HepG2 (cell line): Measurements from ENCODE around the gene HIF3A. TPM values are rescaled to one million over a fixed set of nuclear protein-coding genes. Genes with fewer than 3 reads are reported as not detected.

Experiments used
- ATAC-seq: fragments of 200-7000 bp; cut with Tn5 transposase; 3 replicates; pipeline ENCODE4 v1.9.1; 2020; ENCODE audit warnings: mild to moderate bottlenecking, moderate library complexity
- BruUV-seq: library from RNA; stranded (reverse); fragments of 400-500 nt; replicated peaks from 2 replicates; lab custom pipeline; 2021; lab: Mats Ljungman, UMichigan
- CTCF ChIA-PET: fragments of 300-600 bp; formaldehyde crosslinking; extraction: SDS; loops from one replicate; lab custom pipeline; 2021; ENCODE audit warnings: low total read pairs, inconsistent platforms, low intra/inter-chr PET ratio; lab: Yijun Ruan, JAX
- POLR2A ChIA-PET: fragments of 350-600 bp; sonication (Branson Sonifier 250); formaldehyde crosslinking; loops from one replicate; lab custom pipeline; 2020; ENCODE audit warnings: antibody characterized with exemption, inconsistent platforms; lab: Yijun Ruan, JAX
- DNase-seq: peaks from one replicate; pipeline ENCODE4 v3.0.0-alpha.2; 2015; ENCODE audit warnings: low spot score
- FAIRE-seq: peaks from 3 replicates; lab custom pipeline; 2011; peaks lifted over from hg19 to GRCh38; lab: Jason Lieb, UNC
- H2AFZ ChIP-seq: one replicate; pipeline ENCODE4 v1.6.1; 2011; ENCODE audit warnings: low read length, inconsistent platforms
- H3K27ac ChIP-seq: fragments of 300-600 bp; 3 replicates; pipeline ENCODE4 v1.8.0; 2011; ENCODE audit warnings: mixed run types, mild to moderate bottlenecking, mixed read lengths, low read length, inconsistent platforms; ENCODE audit not compliant: insufficient read depth; ENCODE audit errors: extremely low read length
- H3K27me3 ChIP-seq, 2 experiments: fragments of 200-600 bp in 1 of 2; 2 replicates in 1 of 2; 3 replicates in 1 of 2; pipeline versions ENCODE4 v1.6.0 to v1.8.0; 2011; ENCODE audit warnings: low read length in 2 of 2, mild to moderate bottlenecking in 2 of 2, moderate library complexity in 2 of 2, inconsistent platforms in 1 of 2; ENCODE audit not compliant: insufficient read depth in 2 of 2, control insufficient read depth in 1 of 2
- H3K36me3 ChIP-seq, 2 experiments: fragments of 200-600 bp in 1 of 2; replicated peaks in 1 of 2; 2 replicates in 1 of 2; 3 replicates in 1 of 2; pipeline versions ENCODE4 v1.5.1 to v1.8.0; 2011; ENCODE audit warnings: low read length in 2 of 2, inconsistent platforms in 1 of 2; ENCODE audit not compliant: insufficient read depth in 2 of 2, control insufficient read depth in 1 of 2
- H3K4me1 ChIP-seq: 2 replicates; pipeline ENCODE4 v1.5.1; 2012; ENCODE audit warnings: low read length, inconsistent platforms; ENCODE audit not compliant: insufficient read depth
- H3K4me2 ChIP-seq: 2 replicates; pipeline ENCODE4 v1.6.0; 2011; ENCODE audit warnings: low read depth, low read length, inconsistent platforms
- H3K4me3 ChIP-seq, 3 experiments: fragments of 200-600 bp in 1 of 3; sonication (generic), shearing (Covaris generic) in 1 of 3; replicated peaks in 1 of 3; 2 replicates each; pipeline ENCODE4 v1.5.1; 2011 to 2016; ENCODE audit warnings: low read length in 3 of 3, inconsistent platforms in 2 of 3, low read depth in 2 of 3, mild to moderate bottlenecking in 2 of 3, control low read depth in 1 of 3, mixed read lengths in 1 of 3; ENCODE audit not compliant: insufficient read depth in 1 of 3
- H3K79me2 ChIP-seq: one replicate; pipeline ENCODE4 v1.6.1; 2011; ENCODE audit warnings: low read length, inconsistent platforms; ENCODE audit not compliant: insufficient read depth
- H3K9ac ChIP-seq: 2 replicates; pipeline ENCODE4 v1.6.0; 2011; ENCODE audit warnings: mild to moderate bottlenecking, low read depth, low read length, inconsistent platforms; ENCODE audit not compliant: insufficient read depth
- H3K9me3 ChIP-seq: 2 replicates; pipeline ENCODE4 v1.5.1; 2012; ENCODE audit warnings: mild to moderate bottlenecking, low read length
- H4K20me1 ChIP-seq: 2 replicates; pipeline ENCODE4 v1.6.0; 2011; ENCODE audit warnings: inconsistent platforms, mild to moderate bottlenecking, low read length, moderate library complexity; ENCODE audit not compliant: insufficient read depth
- AGO2 ChIP-seq: fragments of 200-400 bp; formaldehyde crosslinking; optimal IDR thresholded peaks from 2 replicates; pipeline ENCODE3; 2017; ENCODE audit warnings: mild to moderate bottlenecking, low read depth, low read length, moderate library complexity
- BCL6 ChIP-seq: IDR thresholded peaks from 2 replicates; pipeline ENCODE4 v1.6.1; 2016; ENCODE audit warnings: missing genetic modification reagents, missing compliant biosample characterization
- CHD2 ChIP-seq: IDR thresholded peaks from 2 replicates; pipeline ENCODE4 v1.6.1; 2011; ENCODE audit warnings: low read depth, low read length, improper control_type of control experiment
- CHD4 ChIP-seq: fragments of 200-600 bp; sonication (generic); IDR thresholded peaks from 2 replicates; pipeline ENCODE4 v1.7.0; 2017; ENCODE audit warnings: mild to moderate bottlenecking, low read length, borderline replicate concordance
- FOXA1 ChIP-seq, 2 experiments: fragments of 450-650 bp in 1 of 2; sonication (generic) in 1 of 2; formaldehyde crosslinking in 1 of 2; IDR thresholded peaks; 2 replicates each; pipeline versions ENCODE4 v1.4.0 to v1.6.1; 2016 to 2020; ENCODE audit warnings: missing genetic modification reagents in 1 of 2
- GPBP1L1 ChIP-seq: sonication (generic); formaldehyde crosslinking; IDR thresholded peaks from 2 replicates; pipeline ENCODE4 v1.5.0; 2020; ENCODE audit warnings: mild to moderate bottlenecking, missing genetic modification reagents
- HINFP ChIP-seq: sonication (generic); formaldehyde crosslinking; IDR thresholded peaks from 2 replicates; pipeline ENCODE4 v1.4.0; 2020; ENCODE audit warnings: low read depth, mild to moderate bottlenecking, missing genetic modification reagents
- KLF11 ChIP-seq: IDR thresholded peaks from 2 replicates; pipeline ENCODE4 v1.6.1; 2016; ENCODE audit warnings: missing compliant biosample characterization
- MYPOP ChIP-seq: sonication (generic); formaldehyde crosslinking; IDR thresholded peaks from 2 replicates; pipeline ENCODE4 v1.8.1; 2023; ENCODE audit warnings: mild to moderate bottlenecking, moderate library complexity, missing genetic modification reagents
- POGZ ChIP-seq: sonication (generic); formaldehyde crosslinking; IDR thresholded peaks from 2 replicates; pipeline ENCODE4 v1.4.0; 2020; ENCODE audit warnings: mild to moderate bottlenecking, missing genetic modification reagents
- RARA ChIP-seq: IDR thresholded peaks from 2 replicates; pipeline ENCODE4 v1.6.1; 2016; ENCODE audit warnings: missing genetic modification reagents, missing compliant biosample characterization
- SMARCE1 ChIP-seq: fragments of 450-650 bp; IDR thresholded peaks from 2 replicates; pipeline ENCODE4 v1.6.1; 2017; ENCODE audit warnings: borderline replicate concordance
- ZNF362 ChIP-seq: sonication (generic); formaldehyde crosslinking; IDR thresholded peaks from 2 replicates; pipeline ENCODE4 v1.4.0; 2020; ENCODE audit warnings: missing genetic modification reagents, mild to moderate bottlenecking, borderline replicate concordance
- ZNF749 ChIP-seq: sonication (generic); formaldehyde crosslinking; IDR thresholded peaks from 2 replicates; pipeline ENCODE4 v1.8.0; 2022; ENCODE audit warnings: mild to moderate bottlenecking, missing genetic modification reagents, moderate library complexity, borderline replicate concordance
- WGBS: methylation state at CpG from one replicate; pipeline ENCODE4 v1.1.6; 2017; ENCODE audit warnings: low lambda C conversion rate; 5-methylcytosine and 5-hydroxymethylcytosine counted together
- in situ Hi-C: cut with HindIII; loops from 2 replicates; pipeline ENCODE4 v1.10.0; 2017; ENCODE audit warnings: low pct_unique_long_range_greater_than_20kb; ENCODE audit not compliant: extremely low pct_ligation_motif_present
- intact Hi-C: fragments of 100-400 bp; cut with micrococcal nuclease; formaldehyde crosslinking; loops from one replicate; pipeline ENCODE4 v1.10.0; 2022; ENCODE audit not compliant: unreplicated experiment
- polyA plus RNA-seq, 8 experiments: library from polyadenylated mRNA; depleted of rRNA in 3 of 8; stranded (reverse) in 7 of 8; unstranded in 1 of 8; fragments of >200 nt; fragmentation: Illumina TruSeq in 4 of 8; extraction: Trizol in 4 of 8; gene quantifications; 2 replicates each; pipeline versions ENCODE4 v1.2.1 to v1.2.3, GENCODE V29; 2011 to 2016; ENCODE audit warnings: low read depth in 4 of 8, missing spikeins in 1 of 8, mixed read lengths in 1 of 8; ENCODE audit not compliant: insufficient read depth in 1 of 8
- total RNA-seq, 5 experiments: library from RNA; depleted of rRNA; stranded (reverse); fragments of >200 nt; fragmentation: Illumina TruSeq; extraction: Trizol; gene quantifications; 2 replicates each; pipeline ENCODE4 v1.2.3, GENCODE V29; 2016; ENCODE audit warnings: low read depth in 1 of 5

Gene HIF3A
- total and polyA plus RNA-seq, 2 of the 13 experiments (the other 11 are each of a cell fraction or from before 2014, with no cell fraction given), result 0.09 to 0.22 TPM

GRCh38 chr19:46347572-46347883, 50.7 kb downstream of the HIF3A start:
- WGBS, result 2% methylated on average over 3 of the region's 3 CpGs
- H2AFZ ChIP-seq, result no peak overlapping the region

GRCh38 chr19:46347985-46348384, 51.1 kb downstream of the HIF3A start:
- WGBS, result 86% methylated on average over 5 of the region's 5 CpGs
- no TSS peak for BruUV-seq
- peak overlapping the region; percentile 92 to 95 (median 94); a peak in 5 of 6 replicates for H3K4me3 ChIP-seq
- H3K36me3 ChIP-seq, result peaks cover 2 to 8% of the 10 kb centered on the region in 2 experiments; a peak in 3 of 5 replicates
- H3K4me2 ChIP-seq, result peak overlapping the region; percentile 95
- no peaks in the 10 kb centered on the region; a peak in 1 of 5 replicates for H3K27me3 ChIP-seq
- ChIA-PET POLR2A (no interaction called here), CTCF (interaction anchor here (0.6 to 1.3 kb wide), 2 partner anchors 67 to 1382 kb away, joined by 3 to 4 read pairs; no protein-coding TSS in a partner anchor)
- in situ Hi-C loops, result no loop called here
- intact Hi-C loops, result loop anchor here (5.0 kb wide), 1 partner anchor 66 kb away; no protein-coding TSS in a partner anchor
- no peak overlapping the region for H3K27ac ChIP-seq
- no peak overlapping the region for H2AFZ ChIP-seq
- DNase-seq, result no peak
- no peak for FAIRE-seq
- no peak for ATAC-seq
- peaks cover 72% of the 10 kb centered on the region for H3K4me1 ChIP-seq
- H4K20me1 ChIP-seq, result no peaks in the 10 kb centered on the region
- peak overlapping the region; percentile 46; the same call in 1 of the 2 replicates for H3K9ac ChIP-seq
- H3K9me3 ChIP-seq, result no peaks in the 10 kb centered on the region
- peaks cover 39% of the 10 kb centered on the region for H3K79me2 ChIP-seq
- no peak for TF ChIP-seq HINFP
- no peak for TF ChIP-seq SMARCE1
- TF ChIP-seq POGZ (CRISPR knock-in tag), result no peak
- TF ChIP-seq AGO2, result no peak
- TF ChIP-seq GPBP1L1 (CRISPR knock-in tag), result no peak
- TF ChIP-seq KLF11, result no peak
- no peak for TF ChIP-seq ZNF362 (CRISPR knock-in tag)
- no peak for TF ChIP-seq CHD2
- no peak for TF ChIP-seq BCL6 (CRISPR knock-in tag)

More at GRCh38 chr19:46347572-46347883, 50.7 kb downstream of the HIF3A start:
- peak overlapping the region; percentile 95 for H3K4me2 ChIP-seq
- ChIA-PET POLR2A (interaction anchor here (0.7 to 1.0 kb wide), 2 partner anchors 8 to 49 kb away, joined by 5 to 8 read pairs; no protein-coding TSS in a partner anchor), CTCF (interaction anchor here (1.0 to 1.3 kb wide), 2 partner anchors 65 to 67 kb away, joined by 4 read pairs; no protein-coding TSS in a partner anchor)
- FAIRE-seq (no peak), DNase-seq (no peak), ATAC-seq (no peak)
- no TSS peak for BruUV-seq
- H3K9ac ChIP-seq, result peak overlapping the region; percentile 72; the same call in 1 of the 2 replicates
- H3K4me3 ChIP-seq, result peak overlapping the region; percentile 92 to 95 (median 94)
- in situ Hi-C loops, result no loop called here
- H3K9me3 ChIP-seq, result no peaks in the 10 kb centered on the region
- peaks cover 2 to 5% of the 10 kb centered on the region in 2 experiments; a peak in 2 of 5 replicates for H3K36me3 ChIP-seq
- intact Hi-C loops, result loop anchor here (5.0 kb wide), 1 partner anchor 65 kb away; no protein-coding TSS in a partner anchor
- H3K27me3 ChIP-seq, result no peaks in the 10 kb centered on the region; a peak in 1 of 5 replicates
- peaks cover 71% of the 10 kb centered on the region for H3K4me1 ChIP-seq
- H4K20me1 ChIP-seq, result no peaks in the 10 kb centered on the region
- no peak overlapping the region for H3K27ac ChIP-seq
- TF ChIP-seq RARA (no peak), CHD4 (0 out of 2 replicates have a peak, but pooled peaks have one; percentile 30), FOXA1 (IDR thresholded peaks at IDR 0.05) (no peak), FOXA1 (CRISPR knock-in tag; IDR thresholded peaks at IDR 0.05) (no peak), MYPOP (CRISPR knock-in tag) (no peak), ZNF749 (0 out of 2 replicates have a peak, but pooled peaks have one; percentile 5)
- peaks cover 38% of the 10 kb centered on the region for H3K79me2 ChIP-seq
